ENCODE measurements around the gene ZFPM1. TPM values are rescaled to one million over a fixed set of nuclear protein-coding genes. Genes with fewer than 3 reads are reported as not detected.

ZFPM1 gene
- total RNA-seq, 2 experiments from 2014 or later: 15.0 to 18.0 TPM

- ChIA-PET POLR2A (no interaction called here), CTCF (interaction anchor here (1.0 kb wide), 1 partner anchor 20 kb away, joined by 3 read pairs; no protein-coding TSS in a partner anchor)
- TF ChIP-seq, protein P1, sequence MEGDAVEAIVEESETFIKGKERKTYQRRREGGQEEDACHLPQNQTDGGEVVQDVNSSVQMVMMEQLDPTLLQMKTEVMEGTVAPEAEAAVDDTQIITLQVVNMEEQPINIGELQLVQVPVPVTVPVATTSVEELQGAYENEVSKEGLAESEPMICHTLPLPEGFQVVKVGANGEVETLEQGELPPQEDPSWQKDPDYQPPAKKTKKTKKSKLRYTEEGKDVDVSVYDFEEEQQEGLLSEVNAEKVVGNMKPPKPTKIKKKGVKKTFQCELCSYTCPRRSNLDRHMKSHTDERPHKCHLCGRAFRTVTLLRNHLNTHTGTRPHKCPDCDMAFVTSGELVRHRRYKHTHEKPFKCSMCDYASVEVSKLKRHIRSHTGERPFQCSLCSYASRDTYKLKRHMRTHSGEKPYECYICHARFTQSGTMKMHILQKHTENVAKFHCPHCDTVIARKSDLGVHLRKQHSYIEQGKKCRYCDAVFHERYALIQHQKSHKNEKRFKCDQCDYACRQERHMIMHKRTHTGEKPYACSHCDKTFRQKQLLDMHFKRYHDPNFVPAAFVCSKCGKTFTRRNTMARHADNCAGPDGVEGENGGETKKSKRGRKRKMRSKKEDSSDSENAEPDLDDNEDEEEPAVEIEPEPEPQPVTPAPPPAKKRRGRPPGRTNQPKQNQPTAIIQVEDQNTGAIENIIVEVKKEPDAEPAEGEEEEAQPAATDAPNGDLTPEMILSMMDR (IDR thresholded peaks at IDR 0.05): no peak
- H3K9me3 Mint-ChIP-seq: no peaks in the 10 kb centered on the region
- H3K4me1 Mint-ChIP-seq (ENCODE audit: low read depth): no peaks in the 10 kb centered on the region
- no peaks in the 10 kb centered on the region for H3K36me3 Mint-ChIP-seq (ENCODE audit: low read depth)
- DNase-seq (no peak), ATAC-seq (no peak)
- no peak overlapping the region for H3K4me3 Mint-ChIP-seq
- H3K27ac Mint-ChIP-seq: no peak overlapping the region
- intact Hi-C loops (cut with micrococcal nuclease): no loop called here
- no peaks in the 10 kb centered on the region for H3K27me3 Mint-ChIP-seq
Observed at GRCh38 chr16:88417684-88418476, 35.2 kb upstream of the ZFPM1 start.

GRCh38 chr16:88418869-88419268, 34.2 kb upstream of the ZFPM1 start:
- POLR2A ChIA-PET: no interaction called here
- no peaks in the 10 kb centered on the region for H3K9me3 Mint-ChIP-seq
- H3K4me3 Mint-ChIP-seq: no peak overlapping the region
- DNase-seq: no peak
- H3K27ac Mint-ChIP-seq: no peak overlapping the region
- no peaks in the 10 kb centered on the region for H3K36me3 Mint-ChIP-seq (ENCODE audit: low read depth)
- H3K27me3 Mint-ChIP-seq: no peaks in the 10 kb centered on the region
- H3K4me1 Mint-ChIP-seq (ENCODE audit: low read depth): no peaks in the 10 kb centered on the region
- no peak for ATAC-seq
- CTCF ChIA-PET: no interaction called here
- TF ChIP-seq, protein P1 (IDR thresholded peaks at IDR 0.05): no peak
- intact Hi-C loops (cut with micrococcal nuclease): no loop called here

DNA sequence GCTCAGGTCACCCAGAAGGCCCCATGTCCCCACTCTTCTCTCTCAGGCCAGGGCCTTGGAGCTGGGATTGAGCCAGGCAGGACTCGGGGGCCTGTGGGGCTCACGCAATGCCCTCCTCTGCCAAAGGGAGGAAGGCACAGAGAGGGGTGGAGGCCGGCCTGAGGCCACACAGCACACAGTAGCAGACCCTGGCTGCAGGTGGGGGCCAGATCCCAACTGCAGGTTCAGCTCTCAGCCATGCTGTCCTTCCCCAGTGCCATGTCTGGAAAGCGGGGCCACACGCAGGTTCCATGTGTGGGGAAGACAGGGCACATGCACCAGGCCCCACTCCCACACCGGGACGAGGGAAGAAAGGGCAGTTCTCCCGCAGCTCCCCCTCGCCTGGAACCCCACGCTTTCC, 33.3 kb upstream of the ZFPM1 start:
- TF ChIP-seq, protein P1 (IDR thresholded peaks at IDR 0.05): no peak
- Mint-ChIP-seq H3K27me3 (no peaks in the 10 kb centered on the region), H3K27ac (no peak overlapping the region), H3K36me3 (ENCODE audit: low read depth) (no peaks in the 10 kb centered on the region), H3K4me1 (ENCODE audit: low read depth) (no peaks in the 10 kb centered on the region), H3K4me3 (no peak overlapping the region), H3K9me3 (no peaks in the 10 kb centered on the region)
- ChIA-PET POLR2A (no interaction called here), CTCF (no interaction called here)
- DNase-seq (no peak), ATAC-seq (no peak)
- intact Hi-C loops (cut with micrococcal nuclease): no loop called here

DNA sequence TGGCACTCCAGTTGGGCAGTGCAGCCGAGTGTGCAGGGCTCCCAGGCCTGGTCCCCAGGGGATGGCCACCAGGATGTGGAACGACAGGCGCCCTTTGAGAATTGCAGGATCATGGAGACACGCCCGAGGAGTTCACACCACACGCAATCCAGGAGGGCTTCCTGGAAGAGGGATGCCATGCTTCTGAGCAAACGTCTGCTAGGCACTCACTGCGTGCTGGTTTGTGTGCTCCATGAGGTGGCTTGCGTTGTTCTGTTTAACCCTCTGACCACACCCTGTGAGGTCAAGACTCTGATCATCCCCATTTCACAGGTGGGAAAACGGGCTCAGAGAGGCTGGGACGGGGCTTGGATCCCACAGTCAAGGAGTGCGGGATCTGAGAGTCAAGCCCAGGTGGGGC, 32.6 kb upstream of the ZFPM1 start:
- DNase-seq: no peak
- TF ChIP-seq, protein P1 (IDR thresholded peaks at IDR 0.05): no peak
- intact Hi-C loops (cut with micrococcal nuclease): no loop called here
- peaks cover 1% of the 10 kb centered on the region for H3K27me3 Mint-ChIP-seq
- no peak overlapping the region for H3K27ac Mint-ChIP-seq
- ChIA-PET CTCF (no interaction called here), POLR2A (no interaction called here)
- H3K4me1 Mint-ChIP-seq (ENCODE audit: low read depth): no peaks in the 10 kb centered on the region
- no peaks in the 10 kb centered on the region for H3K9me3 Mint-ChIP-seq
- no peaks in the 10 kb centered on the region for H3K36me3 Mint-ChIP-seq (ENCODE audit: low read depth)
- H3K4me3 Mint-ChIP-seq: no peak overlapping the region
- ATAC-seq: no peak

DNA sequence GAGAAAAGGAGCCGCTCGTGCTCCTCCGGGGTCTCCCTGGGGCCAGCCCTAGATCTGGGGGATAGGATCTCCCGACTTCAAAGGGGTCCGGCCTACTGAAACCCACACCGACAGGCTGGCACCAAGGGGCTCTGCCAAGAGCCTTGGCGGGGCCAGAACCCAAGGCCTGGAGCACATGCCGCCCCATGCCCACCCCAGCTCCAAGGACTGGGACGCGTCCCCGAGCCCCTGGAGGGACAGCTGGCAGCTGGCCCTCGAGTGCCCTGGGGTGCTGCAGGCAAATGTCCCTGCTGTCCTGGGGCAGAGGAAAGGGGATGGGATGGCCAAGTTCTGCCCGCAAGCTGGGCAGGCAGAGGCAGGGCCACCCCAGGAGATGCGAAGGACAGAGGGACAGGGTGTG, 31.8 kb upstream of the ZFPM1 start:
- CTCF ChIA-PET: no interaction called here
- intact Hi-C loops (cut with micrococcal nuclease): no loop called here

More for the DNA sequence above, 31.8 kb upstream of the ZFPM1 start:
- TF ChIP-seq, protein P1 (IDR thresholded peaks at IDR 0.05): no peak
- Mint-ChIP-seq H3K4me1 (ENCODE audit: low read depth) (no peaks in the 10 kb centered on the region), H3K9me3 (no peaks in the 10 kb centered on the region), H3K27ac (no peak overlapping the region), H3K36me3 (ENCODE audit: low read depth) (no peaks in the 10 kb centered on the region), H3K4me3 (no peak overlapping the region), H3K27me3 (peaks cover 1% of the 10 kb centered on the region)
- POLR2A ChIA-PET: interaction anchor here (1.1 kb wide), 1 partner anchor 113 kb away, joined by 3 read pairs; no protein-coding TSS in a partner anchor
- no peak for ATAC-seq
- DNase-seq: no peak

All from activated CD8-positive, alpha-beta T cell treated with anti-CD3 and anti-CD28 coated beads for 36 hours (primary cell).